Osteocyte (in vitro differentiated cells): ENCODE data around the gene CPSF4L. TPM values are rescaled to one million over a fixed set of nuclear protein-coding genes. Genes with fewer than 3 reads are reported as not detected.

Source experiments
- DNase-seq: peaks from one replicate; pipeline ENCODE4 v3.0.0; 2021; ENCODE audit warnings: mixed read lengths; ENCODE audit not compliant: unreplicated experiment; ENCODE audit errors: extremely low spot score
- H3K27ac Mint-ChIP-seq: one replicate; pipeline ENCODE4 v1.8.0; 2021; ENCODE audit warnings: mild to moderate bottlenecking, mixed read lengths; ENCODE audit not compliant: unreplicated experiment
- H3K27me3 Mint-ChIP-seq: one replicate; pipeline ENCODE4 v1.8.0; 2021; ENCODE audit warnings: mixed read lengths; ENCODE audit not compliant: unreplicated experiment
- H3K36me3 Mint-ChIP-seq: one replicate; pipeline ENCODE4 v1.8.0; 2021; ENCODE audit warnings: mixed read lengths; ENCODE audit not compliant: unreplicated experiment
- H3K4me1 Mint-ChIP-seq: one replicate; pipeline ENCODE4 v1.8.0; 2021; ENCODE audit warnings: mixed read lengths; ENCODE audit not compliant: unreplicated experiment
- H3K4me3 Mint-ChIP-seq: one replicate; pipeline ENCODE4 v1.8.0; 2021; ENCODE audit warnings: mild to moderate bottlenecking, moderate library complexity, mixed read lengths; ENCODE audit not compliant: unreplicated experiment
- H3K9me3 Mint-ChIP-seq: one replicate; pipeline ENCODE4 v1.8.0; 2021; ENCODE audit warnings: mixed read lengths; ENCODE audit not compliant: unreplicated experiment
- CTCF ChIP-seq: fragments of 200-600 bp; sonication (generic); IDR thresholded peaks from 2 replicates; pipeline ENCODE4 v1.5.0; 2021; ENCODE audit warnings: antibody characterized with exemption, mild to moderate bottlenecking, moderate library complexity
- total RNA-seq: library from RNA; stranded (reverse); gene quantifications from 2 replicates; pipeline ENCODE4 v1.2.1, GENCODE V29; 2021

CPSF4L gene
- total RNA-seq, 1 donor from 2014 or later = not detected

- DNase-seq = no peak
- Mint-ChIP-seq H3K9me3 (no peaks in the 10 kb centered on the region), H3K27me3 (no peaks in the 10 kb centered on the region), H3K4me1 (peaks cover 60% of the 10 kb centered on the region), H3K4me3 (peak overlapping the region; percentile 92), H3K27ac (peak overlapping the region; percentile 99), H3K36me3 (peaks cover 15% of the 10 kb centered on the region)
- TF ChIP-seq CTCF = no peak
Measured at GRCh38 chr17:73231395-73231794, 30.3 kb downstream of the CPSF4L start.

GRCh38 chr17:73230088-73230487, 31.6 kb downstream of the CPSF4L start:
- no peaks in the 10 kb centered on the region for H3K9me3 Mint-ChIP-seq
- H3K4me3 Mint-ChIP-seq = peak overlapping the region; percentile 92
- peak overlapping the region; percentile 14 for H3K27ac Mint-ChIP-seq
- DNase-seq = no peak
- no peaks in the 10 kb centered on the region for H3K27me3 Mint-ChIP-seq
- TF ChIP-seq CTCF = no peak
- H3K4me1 Mint-ChIP-seq = peaks cover 68% of the 10 kb centered on the region
- peaks cover 1% of the 10 kb centered on the region for H3K36me3 Mint-ChIP-seq

- TF ChIP-seq CTCF = no peak
- Mint-ChIP-seq H3K4me1 (peaks cover 66% of the 10 kb centered on the region), H3K27me3 (no peaks in the 10 kb centered on the region), H3K36me3 (no peaks in the 10 kb centered on the region), H3K27ac (peak overlapping the region; percentile 79), H3K4me3 (peak overlapping the region; percentile 0), H3K9me3 (no peaks in the 10 kb centered on the region)
- no peak for DNase-seq
Measured at GRCh38 chr17:73228748-73229236, 32.9 kb downstream of the CPSF4L start.

GRCh38 chr17:73227944-73228343, 33.7 kb downstream of the CPSF4L start:
- no peak for TF ChIP-seq CTCF
- H3K4me1 Mint-ChIP-seq = peaks cover 58% of the 10 kb centered on the region
- H3K4me3 Mint-ChIP-seq = no peak overlapping the region
- H3K36me3 Mint-ChIP-seq = no peaks in the 10 kb centered on the region
- no peaks in the 10 kb centered on the region for H3K27me3 Mint-ChIP-seq
- H3K9me3 Mint-ChIP-seq = no peaks in the 10 kb centered on the region
- H3K27ac Mint-ChIP-seq = peak overlapping the region; percentile 79
- DNase-seq = no peak

GRCh38 chr17:73227379-73227778, 34.3 kb downstream of the CPSF4L start:
- Mint-ChIP-seq H3K27ac (peak overlapping the region; percentile 50), H3K27me3 (no peaks in the 10 kb centered on the region), H3K9me3 (no peaks in the 10 kb centered on the region), H3K4me3 (no peak overlapping the region), H3K4me1 (peaks cover 57% of the 10 kb centered on the region), H3K36me3 (no peaks in the 10 kb centered on the region)
- no peak for TF ChIP-seq CTCF
- DNase-seq = no peak
